GM23248 (cell line): Measurements from ENCODE around the gene TMEM255A.

Source experiments
- EZH2 ChIP-seq: fragments of 200-600 bp; sonication (generic); IDR thresholded peaks from 2 replicates; pipeline ENCODE4 v1.6.1; 2018; ENCODE audit warnings: antibody characterized with exemption, mild to moderate bottlenecking; ENCODE audit not compliant: insufficient read depth, poor library complexity, severe bottlenecking
- EZH2phosphoT487 ChIP-seq: fragments of 200-600 bp; sonication (generic); IDR thresholded peaks from 2 replicates; pipeline ENCODE4 v1.6.1; 2018; ENCODE audit warnings: antibody characterized with exemption, moderate library complexity, mild to moderate bottlenecking, low read depth; ENCODE audit not compliant: insufficient read depth

DNA sequence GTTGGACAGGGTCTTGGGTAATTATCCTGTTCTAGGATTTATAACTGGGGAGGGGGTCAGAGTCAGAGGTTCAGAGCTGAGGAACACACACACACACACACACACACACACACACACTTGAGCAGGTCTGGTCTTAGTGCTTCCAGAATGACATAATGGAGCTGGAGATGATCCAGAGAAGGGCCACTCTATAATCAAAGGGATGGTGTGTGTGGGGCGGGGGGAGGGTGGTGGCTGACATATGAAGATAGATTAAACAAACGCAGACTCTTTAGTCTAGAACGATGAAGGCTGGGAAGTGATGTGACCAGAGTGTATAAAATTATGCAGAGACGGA, 434 bp upstream of the TMEM255A start:
- TF ChIP-seq EZH2 (no peak), EZH2phosphoT487 (no peak)
